WTC11 (cell line): ENCODE measurements around the gene PTPRN2. TPM values are rescaled to one million over a fixed set of nuclear protein-coding genes. Genes with fewer than 3 reads are reported as not detected.

Source experiments
- ATAC-seq: fragments of 200-7000 bp; cut with Tn5 transposase; 2 replicates; pipeline ENCODE4 v1.10.0; 2021; ENCODE audit warnings: mild to moderate bottlenecking, moderate library complexity
- CTCF ChIA-PET: fragments of 300-600 bp; sonication (Branson Sonifier 250); formaldehyde crosslinking; loops from one replicate; lab custom pipeline; 2021; ENCODE audit warnings: antibody characterized with exemption; lab: Charles Lee
- POLR2A ChIA-PET: fragments of 350-600 bp; sonication (Branson Sonifier 250); formaldehyde crosslinking; loops from one replicate; lab custom pipeline; 2021; ENCODE audit warnings: antibody characterized with exemption; lab: Charles Lee
- DNase-seq: peaks from one replicate; pipeline ENCODE4 v3.0.0; 2021; ENCODE audit warnings: low spot score
- H3K27ac Mint-ChIP-seq: 2 replicates; pipeline ENCODE4 v1.8.0; 2021; ENCODE audit warnings: mixed read lengths
- H3K27me3 Mint-ChIP-seq: 2 replicates; pipeline ENCODE4 v1.8.0; 2021; ENCODE audit warnings: low read depth, mild to moderate bottlenecking, moderate library complexity, mixed read lengths
- H3K36me3 Mint-ChIP-seq: 2 replicates; pipeline ENCODE4 v1.8.0; 2021; ENCODE audit warnings: mixed read lengths
- H3K4me1 Mint-ChIP-seq: 2 replicates; pipeline ENCODE4 v1.8.0; 2022; ENCODE audit warnings: mixed read lengths
- H3K4me3 Mint-ChIP-seq: 2 replicates; pipeline ENCODE4 v1.8.0; 2021; ENCODE audit warnings: mild to moderate bottlenecking, moderate library complexity, mixed read lengths
- H3K9me3 Mint-ChIP-seq: 2 replicates; pipeline ENCODE4 v1.8.0; 2021; ENCODE audit warnings: mixed read lengths
- E2F1 ChIP-seq: sonication (generic); formaldehyde crosslinking; IDR thresholded peaks from 2 replicates; pipeline ENCODE4 v1.8.0; 2022; ENCODE audit warnings: mild to moderate bottlenecking, missing genetic modification reagents
- EMX1 ChIP-seq: fragments of 250-450 bp; sonication (Bioruptor Pico); IDR thresholded peaks from 2 replicates; pipeline ENCODE4 v1.8.0; 2021; ENCODE audit warnings: mild to moderate bottlenecking
- FOXP4 ChIP-seq: sonication (generic); formaldehyde crosslinking; IDR thresholded peaks from 2 replicates; pipeline ENCODE4 v1.8.0; 2022; ENCODE audit warnings: mild to moderate bottlenecking, missing genetic modification reagents
- HMGA2 ChIP-seq: fragments of 250-450 bp; sonication (Bioruptor Pico); IDR thresholded peaks from 2 replicates; pipeline ENCODE4 v1.4.0; 2021; ENCODE audit warnings: mild to moderate bottlenecking, moderate library complexity
- IRF2 ChIP-seq: sonication (generic); formaldehyde crosslinking; IDR thresholded peaks from 2 replicates; pipeline ENCODE4 v1.8.0; 2022; ENCODE audit warnings: low read depth, missing genetic modification reagents, borderline replicate concordance
- JAZF1 ChIP-seq: fragments of 250-450 bp; sonication (Bioruptor Pico); IDR thresholded peaks from 2 replicates; pipeline ENCODE4 v1.9.0; 2021; ENCODE audit warnings: moderate library complexity, mild to moderate bottlenecking, inconsistent platforms
- MLX ChIP-seq: sonication (generic); formaldehyde crosslinking; IDR thresholded peaks from 2 replicates; pipeline ENCODE4 v1.8.1; 2023; ENCODE audit warnings: mild to moderate bottlenecking, missing genetic modification reagents, moderate library complexity
- NFATC4 ChIP-seq: fragments of 250-450 bp; sonication (Bioruptor Pico); IDR thresholded peaks from 2 replicates; pipeline ENCODE4 v1.9.0; 2021; ENCODE audit warnings: mild to moderate bottlenecking
- RELA ChIP-seq: sonication (generic); formaldehyde crosslinking; IDR thresholded peaks from 2 replicates; pipeline ENCODE4 v1.8.1; 2022; ENCODE audit warnings: missing genetic modification reagents, mild to moderate bottlenecking, borderline replicate concordance
- RORB ChIP-seq: fragments of 250-450 bp; sonication (Bioruptor Pico); IDR thresholded peaks from 2 replicates; pipeline ENCODE4 v1.9.0; 2021; ENCODE audit warnings: mild to moderate bottlenecking
- ZBTB43 ChIP-seq: sonication (generic); formaldehyde crosslinking; IDR thresholded peaks from 2 replicates; pipeline ENCODE4 v1.8.1; 2023; ENCODE audit warnings: mild to moderate bottlenecking, missing genetic modification reagents
- ZNF232 ChIP-seq: sonication (generic); formaldehyde crosslinking; IDR thresholded peaks from 2 replicates; pipeline ENCODE4 v1.8.0; 2022; ENCODE audit warnings: mild to moderate bottlenecking, missing genetic modification reagents
- ZNF263 ChIP-seq: sonication (generic); formaldehyde crosslinking; IDR thresholded peaks from 2 replicates; pipeline ENCODE4 v1.8.1; 2022; ENCODE audit warnings: low read depth, mild to moderate bottlenecking, moderate library complexity, missing genetic modification reagents
- ZNF317 ChIP-seq: sonication (generic); formaldehyde crosslinking; IDR thresholded peaks from 2 replicates; pipeline ENCODE4 v1.8.1; 2023; ENCODE audit warnings: low read depth, mild to moderate bottlenecking, moderate library complexity, missing genetic modification reagents, borderline replicate concordance
- ZNF671 ChIP-seq: fragments of 250-450 bp; sonication (Bioruptor Pico); IDR thresholded peaks from 2 replicates; pipeline ENCODE4 v1.8.0; 2021; ENCODE audit warnings: mild to moderate bottlenecking
- total RNA-seq: library from RNA; stranded (reverse); gene quantifications from 3 replicates; pipeline ENCODE4 v1.2.3, GENCODE V29; 2021
- TF ChIP-seq, protein P1 (sequence below): fragments of 250-450 bp; sonication (Bioruptor Pico); IDR thresholded peaks from 2 replicates; pipeline ENCODE4 v1.9.0; 2021; ENCODE audit warnings: mild to moderate bottlenecking
- TF ChIP-seq, protein P2 (sequence below): fragments of 250-450 bp; sonication (Bioruptor Pico); IDR thresholded peaks from 2 replicates; pipeline ENCODE4 v2.1.2; 2022; ENCODE audit warnings: mild to moderate bottlenecking, moderate library complexity
- TF ChIP-seq, protein P3 (sequence below): sonication (generic); formaldehyde crosslinking; IDR thresholded peaks from 2 replicates; pipeline ENCODE4 v1.8.0; 2022; ENCODE audit warnings: missing genetic modification reagents

The PTPRN2 gene
- total RNA-seq, 1 experiment from 2014 or later, result 4.7 TPM

DNA sequence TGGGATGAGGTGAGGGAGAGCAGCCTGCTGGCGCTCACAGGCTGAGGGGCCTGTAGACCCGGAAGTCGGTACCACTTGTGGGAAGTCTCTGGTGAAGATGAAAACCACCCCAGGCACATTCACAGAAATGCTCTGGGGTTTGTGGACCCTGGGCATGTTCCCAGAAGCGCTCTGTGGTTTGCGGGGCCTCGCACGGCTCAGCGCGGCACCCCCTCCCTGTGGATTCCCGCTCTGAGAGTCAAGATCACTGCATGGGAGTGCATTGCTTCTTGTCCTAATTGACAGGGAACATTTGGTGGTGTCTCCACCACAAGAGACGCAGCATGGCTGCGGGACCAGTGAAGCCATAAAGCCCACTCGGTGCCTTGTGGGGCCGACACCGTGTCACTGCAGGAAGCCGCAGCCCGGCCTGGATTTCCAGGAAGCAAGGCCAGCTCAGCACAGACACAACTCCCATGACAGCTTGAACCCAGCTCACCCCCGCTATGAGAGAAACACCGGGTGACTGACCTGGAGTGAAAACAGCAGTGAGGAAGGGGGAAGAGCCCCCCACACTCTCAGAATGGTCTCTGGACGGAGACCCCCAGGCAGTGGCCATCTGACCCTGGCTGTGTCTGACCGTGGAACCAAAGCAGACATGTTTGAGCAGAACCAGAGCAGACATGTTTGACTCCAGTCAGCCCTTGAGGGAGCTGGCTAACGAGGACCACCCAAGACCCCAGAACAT lies 157.2 kb downstream of the PTPRN2 start:
- POLR2A ChIA-PET, result no interaction called here
- DNase-seq (no peak), ATAC-seq (no peak)
- no peak overlapping the region for H3K27ac Mint-ChIP-seq
- peaks cover 16% of the 10 kb centered on the region for H3K9me3 Mint-ChIP-seq
- peaks cover 1% of the 10 kb centered on the region; the same call in 1 of the 2 replicates for H3K36me3 Mint-ChIP-seq
- CTCF ChIA-PET, result no interaction called here
- no peak overlapping the region for H3K4me3 Mint-ChIP-seq
- TF ChIP-seq, protein P1, sequence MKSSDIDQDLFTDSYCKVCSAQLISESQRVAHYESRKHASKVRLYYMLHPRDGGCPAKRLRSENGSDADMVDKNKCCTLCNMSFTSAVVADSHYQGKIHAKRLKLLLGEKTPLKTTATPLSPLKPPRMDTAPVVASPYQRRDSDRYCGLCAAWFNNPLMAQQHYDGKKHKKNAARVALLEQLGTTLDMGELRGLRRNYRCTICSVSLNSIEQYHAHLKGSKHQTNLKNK, result no peak
- no peak for TF ChIP-seq NFATC4
- TF ChIP-seq JAZF1 (CRISPR knock-in tag), result no peak
- TF ChIP-seq ZNF232 (CRISPR knock-in tag), result no peak
- no peak for TF ChIP-seq EMX1
- no peak for TF ChIP-seq IRF2 (CRISPR knock-in tag)
- TF ChIP-seq MLX (CRISPR knock-in tag), result no peak
- no peak for TF ChIP-seq ZNF263
- TF ChIP-seq, protein P2, sequence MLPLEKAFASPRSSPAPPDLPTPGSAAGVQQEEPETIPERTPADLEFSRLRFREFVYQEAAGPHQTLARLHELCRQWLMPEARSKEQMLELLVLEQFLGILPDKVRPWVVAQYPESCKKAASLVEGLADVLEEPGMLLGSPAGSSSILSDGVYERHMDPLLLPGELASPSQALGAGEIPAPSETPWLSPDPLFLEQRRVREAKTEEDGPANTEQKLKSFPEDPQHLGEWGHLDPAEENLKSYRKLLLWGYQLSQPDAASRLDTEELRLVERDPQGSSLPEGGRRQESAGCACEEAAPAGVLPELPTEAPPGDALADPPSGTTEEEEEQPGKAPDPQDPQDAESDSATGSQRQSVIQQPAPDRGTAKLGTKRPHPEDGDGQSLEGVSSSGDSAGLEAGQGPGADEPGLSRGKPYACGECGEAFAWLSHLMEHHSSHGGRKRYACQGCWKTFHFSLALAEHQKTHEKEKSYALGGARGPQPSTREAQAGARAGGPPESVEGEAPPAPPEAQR (CRISPR knock-in tag), result no peak
- TF ChIP-seq ZBTB43 (CRISPR knock-in tag), result no peak
- TF ChIP-seq RELA (CRISPR knock-in tag), result no peak
- no peak for TF ChIP-seq ZNF317 (CRISPR knock-in tag)
- no peak for TF ChIP-seq RORB (CRISPR knock-in tag)
- no peak for TF ChIP-seq HMGA2 (CRISPR knock-in tag)
- no peak for TF ChIP-seq FOXP4 (CRISPR knock-in tag)
- no peak for TF ChIP-seq E2F1 (CRISPR knock-in tag)
- H3K27me3 Mint-ChIP-seq, result no peaks in the 10 kb centered on the region
- peaks cover 6% of the 10 kb centered on the region for H3K4me1 Mint-ChIP-seq

DNA sequence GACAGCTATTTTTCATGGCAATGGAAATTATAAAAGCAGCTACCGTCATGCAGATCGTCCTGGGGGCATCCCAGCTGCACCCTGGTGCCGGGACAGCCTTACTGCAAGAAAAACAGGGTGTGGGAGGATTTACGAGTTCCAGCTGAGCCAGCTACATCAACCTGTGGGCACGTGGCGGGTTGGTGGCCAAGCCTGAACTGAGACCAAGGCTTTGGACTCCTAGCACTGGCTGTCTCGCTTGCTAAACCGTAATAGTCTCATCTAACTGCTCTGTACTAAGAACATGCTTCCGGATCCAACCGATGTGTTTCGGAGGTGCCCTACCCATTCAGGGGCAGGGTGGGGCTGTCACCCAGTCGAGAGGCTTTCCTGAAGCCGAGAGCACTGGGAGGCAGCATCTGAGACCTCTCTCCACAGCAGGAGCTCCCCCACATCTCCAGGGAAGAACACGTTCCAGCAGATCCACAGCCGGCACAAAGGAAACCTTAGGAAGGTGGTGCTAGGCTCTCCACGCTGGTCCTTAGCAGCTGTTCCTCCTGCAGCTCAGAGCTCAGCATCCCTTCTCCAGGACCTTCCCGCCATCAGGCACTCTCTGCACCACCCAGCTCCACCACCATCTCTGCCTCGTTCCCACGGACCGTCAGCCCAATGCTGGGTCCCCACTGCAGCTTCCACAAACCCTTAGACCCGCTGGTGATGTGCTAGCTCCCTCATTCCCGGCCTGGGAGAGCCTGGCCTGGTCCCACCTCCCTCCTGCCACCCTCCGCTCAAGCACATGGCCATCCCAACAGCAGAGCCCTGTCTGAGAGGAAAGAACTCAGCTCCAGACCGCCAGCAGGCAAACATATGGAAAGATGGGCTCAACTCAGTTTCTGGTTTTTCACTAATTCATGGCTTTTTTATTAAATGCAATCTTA lies 158.5 kb downstream of the PTPRN2 start:
- ATAC-seq (no peak), DNase-seq (no peak)
- Mint-ChIP-seq H3K27me3 (no peaks in the 10 kb centered on the region), H3K4me3 (no peak overlapping the region), H3K9me3 (peaks cover 13% of the 10 kb centered on the region; the same call in 1 of the 2 replicates), H3K27ac (no peak overlapping the region), H3K36me3 (no peaks in the 10 kb centered on the region), H3K4me1 (peaks cover 6% of the 10 kb centered on the region)
- POLR2A ChIA-PET, result no interaction called here
- CTCF ChIA-PET, result interaction anchor here (0.7 to 1.4 kb wide), 4 partner anchors 13 to 33 kb away, joined by 3 to 4 read pairs (median 4); no protein-coding TSS in a partner anchor
- TF ChIP-seq ZNF232 (CRISPR knock-in tag), result no peak
- no peak for TF ChIP-seq ZNF671 (CRISPR knock-in tag)
- TF ChIP-seq, protein P3, sequence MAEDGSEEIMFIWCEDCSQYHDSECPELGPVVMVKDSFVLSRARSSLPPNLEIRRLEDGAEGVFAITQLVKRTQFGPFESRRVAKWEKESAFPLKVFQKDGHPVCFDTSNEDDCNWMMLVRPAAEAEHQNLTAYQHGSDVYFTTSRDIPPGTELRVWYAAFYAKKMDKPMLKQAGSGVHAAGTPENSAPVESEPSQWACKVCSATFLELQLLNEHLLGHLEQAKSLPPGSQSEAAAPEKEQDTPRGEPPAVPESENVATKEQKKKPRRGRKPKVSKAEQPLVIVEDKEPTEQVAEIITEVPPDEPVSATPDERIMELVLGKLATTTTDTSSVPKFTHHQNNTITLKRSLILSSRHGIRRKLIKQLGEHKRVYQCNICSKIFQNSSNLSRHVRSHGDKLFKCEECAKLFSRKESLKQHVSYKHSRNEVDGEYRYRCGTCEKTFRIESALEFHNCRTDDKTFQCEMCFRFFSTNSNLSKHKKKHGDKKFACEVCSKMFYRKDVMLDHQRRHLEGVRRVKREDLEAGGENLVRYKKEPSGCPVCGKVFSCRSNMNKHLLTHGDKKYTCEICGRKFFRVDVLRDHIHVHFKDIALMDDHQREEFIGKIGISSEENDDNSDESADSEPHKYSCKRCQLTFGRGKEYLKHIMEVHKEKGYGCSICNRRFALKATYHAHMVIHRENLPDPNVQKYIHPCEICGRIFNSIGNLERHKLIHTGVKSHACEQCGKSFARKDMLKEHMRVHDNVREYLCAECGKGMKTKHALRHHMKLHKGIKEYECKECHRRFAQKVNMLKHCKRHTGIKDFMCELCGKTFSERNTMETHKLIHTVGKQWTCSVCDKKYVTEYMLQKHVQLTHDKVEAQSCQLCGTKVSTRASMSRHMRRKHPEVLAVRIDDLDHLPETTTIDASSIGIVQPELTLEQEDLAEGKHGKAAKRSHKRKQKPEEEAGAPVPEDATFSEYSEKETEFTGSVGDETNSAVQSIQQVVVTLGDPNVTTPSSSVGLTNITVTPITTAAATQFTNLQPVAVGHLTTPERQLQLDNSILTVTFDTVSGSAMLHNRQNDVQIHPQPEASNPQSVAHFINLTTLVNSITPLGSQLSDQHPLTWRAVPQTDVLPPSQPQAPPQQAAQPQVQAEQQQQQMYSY (CRISPR knock-in tag), result no peak
